Breast epithelium (tissue), 4 donors: ENCODE data around the gene CEACAM8. TPM values are rescaled to one million over a fixed set of nuclear protein-coding genes. Genes with fewer than 3 reads are reported as not detected.
"Not testable (repeated sequence)": the region's sequence is repeated elsewhere in the genome, so short reads cannot be mapped to it uniquely, and the experiment has no call there.

Experiments
- DNase-seq, 2 donors: peaks; one replicate each; pipeline ENCODE4 v3.0.0-alpha.2; 2019; ENCODE audit warnings: low spot score in 2 of 2
- H3K27ac ChIP-seq, 2 donors: fragments of 200-600 bp; sonication (generic) in 1 of 2; one replicate each; pipeline ENCODE4 v1.5.1; 2016 to 2019; ENCODE audit warnings: mild to moderate bottlenecking in 1 of 2
- H3K27me3 ChIP-seq, 2 donors: fragments of 200-600 bp; sonication (generic) in 1 of 2; one replicate each; pipeline versions ENCODE4 v1.5.1 to v1.6.0; 2017 to 2019; ENCODE audit warnings: control low read depth in 1 of 2, mild to moderate bottlenecking in 1 of 2
- H3K36me3 ChIP-seq: fragments of 200-600 bp; one replicate; pipeline ENCODE4 v1.5.1; 2019
- H3K4me1 ChIP-seq, 2 donors: fragments of 200-600 bp; sonication (generic); one replicate each; pipeline ENCODE4 v1.5.1; 2016 to 2019; ENCODE audit warnings: control low read depth in 1 of 2
- H3K4me3 ChIP-seq, 3 donors: fragments of 200-600 bp; sonication (generic); 1 replicate in 2 of 3; 2 replicates in 1 of 3; pipeline ENCODE4 v1.5.1; 2016 to 2019; ENCODE audit warnings: mild to moderate bottlenecking in 3 of 3, moderate library complexity in 2 of 3
- H3K9me3 ChIP-seq, 2 donors: fragments of 200-600 bp; sonication (generic) in 1 of 2; one replicate each; pipeline ENCODE4 v1.5.1; 2016 to 2019; ENCODE audit warnings: control low read depth in 1 of 2
- POLR2A ChIP-seq: fragments of 450-650 bp; IDR thresholded peaks from one replicate; pipeline ENCODE4 v1.6.1; 2016; ENCODE audit warnings: antibody characterized with exemption, mild to moderate bottlenecking, moderate library complexity
- POLR2AphosphoS5 ChIP-seq, 3 donors: sonication (generic); formaldehyde crosslinking; IDR thresholded peaks; one replicate each; pipeline ENCODE4 v1.6.1; 2017; ENCODE audit warnings: antibody characterized with exemption in 3 of 3
- intact Hi-C: fragments of 100-400 bp; cut with DNase I; formaldehyde crosslinking; loops from one replicate; pipeline ENCODE4 v1.15.1; 2023; ENCODE audit warnings: low total_unique reads
- total RNA-seq, 3 donors: library from RNA; depleted of rRNA; stranded (reverse); fragments of >200 nt; gene quantifications; one replicate each; pipeline ENCODE4 v1.1.0, GENCODE V29; 2016
- TF ChIP-seq, protein P1 (sequence below), 3 donors: fragments of 450-650 bp; IDR thresholded peaks; one replicate each; pipeline ENCODE4 v1.5.1; 2016 to 2017; ENCODE audit warnings: antibody characterized with exemption in 3 of 3, mild to moderate bottlenecking in 3 of 3, moderate library complexity in 3 of 3

Gene CEACAM8
- total RNA-seq, 3 donors from 2014 or later = not detected

DNA sequence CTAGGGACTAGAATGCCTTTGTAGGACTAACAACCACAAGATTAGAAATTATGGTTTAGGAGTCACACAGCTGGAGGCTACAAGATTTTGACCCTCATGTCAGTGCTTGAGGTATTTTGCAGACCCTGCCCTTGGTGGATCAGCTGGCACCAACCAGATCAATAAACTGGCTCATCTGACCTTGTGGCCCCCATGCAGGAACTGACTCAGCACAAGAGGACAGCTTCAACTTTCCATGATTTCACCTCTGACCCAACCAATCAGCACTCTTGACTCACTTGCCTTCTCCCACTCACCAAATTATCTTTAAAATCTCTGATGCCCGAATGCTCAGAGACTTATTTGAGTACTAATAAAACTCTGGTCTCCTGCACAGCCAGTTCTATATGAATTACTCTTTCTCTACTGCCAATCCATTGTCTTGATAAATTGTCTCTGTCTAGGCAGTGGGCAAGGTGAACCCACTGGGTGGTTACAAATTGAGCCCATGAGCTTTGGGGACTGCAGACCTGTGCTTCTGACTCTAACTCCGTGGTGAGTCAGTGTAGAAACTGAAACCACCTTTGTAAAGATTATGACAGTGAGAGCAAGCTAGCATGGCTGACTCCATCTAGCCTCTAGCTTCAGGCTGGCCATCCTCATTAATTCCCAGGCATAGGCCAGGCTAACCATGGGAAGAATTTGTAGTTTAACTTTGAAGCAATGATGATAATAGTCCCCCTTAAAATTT, 33.9 kb upstream of the CEACAM8 start:
- Histone ChIP-seq H3K4me1 (no peaks in the 10 kb centered on the region), H3K9me3 (no peaks in the 10 kb centered on the region), H3K27me3 (no peaks in the 10 kb centered on the region), H3K36me3 (no peaks in the 10 kb centered on the region), H3K27ac (no peak overlapping the region), H3K4me3 (no peak overlapping the region)
- no peak for DNase-seq
- intact Hi-C loops = no loop called here
- TF ChIP-seq, protein P1, sequence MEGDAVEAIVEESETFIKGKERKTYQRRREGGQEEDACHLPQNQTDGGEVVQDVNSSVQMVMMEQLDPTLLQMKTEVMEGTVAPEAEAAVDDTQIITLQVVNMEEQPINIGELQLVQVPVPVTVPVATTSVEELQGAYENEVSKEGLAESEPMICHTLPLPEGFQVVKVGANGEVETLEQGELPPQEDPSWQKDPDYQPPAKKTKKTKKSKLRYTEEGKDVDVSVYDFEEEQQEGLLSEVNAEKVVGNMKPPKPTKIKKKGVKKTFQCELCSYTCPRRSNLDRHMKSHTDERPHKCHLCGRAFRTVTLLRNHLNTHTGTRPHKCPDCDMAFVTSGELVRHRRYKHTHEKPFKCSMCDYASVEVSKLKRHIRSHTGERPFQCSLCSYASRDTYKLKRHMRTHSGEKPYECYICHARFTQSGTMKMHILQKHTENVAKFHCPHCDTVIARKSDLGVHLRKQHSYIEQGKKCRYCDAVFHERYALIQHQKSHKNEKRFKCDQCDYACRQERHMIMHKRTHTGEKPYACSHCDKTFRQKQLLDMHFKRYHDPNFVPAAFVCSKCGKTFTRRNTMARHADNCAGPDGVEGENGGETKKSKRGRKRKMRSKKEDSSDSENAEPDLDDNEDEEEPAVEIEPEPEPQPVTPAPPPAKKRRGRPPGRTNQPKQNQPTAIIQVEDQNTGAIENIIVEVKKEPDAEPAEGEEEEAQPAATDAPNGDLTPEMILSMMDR (IDR thresholded peaks at IDR 0.05) = no peak
- TF ChIP-seq POLR2AphosphoS5 (IDR thresholded peaks at IDR 0.05) (no peak), POLR2A (no peak)

DNA sequence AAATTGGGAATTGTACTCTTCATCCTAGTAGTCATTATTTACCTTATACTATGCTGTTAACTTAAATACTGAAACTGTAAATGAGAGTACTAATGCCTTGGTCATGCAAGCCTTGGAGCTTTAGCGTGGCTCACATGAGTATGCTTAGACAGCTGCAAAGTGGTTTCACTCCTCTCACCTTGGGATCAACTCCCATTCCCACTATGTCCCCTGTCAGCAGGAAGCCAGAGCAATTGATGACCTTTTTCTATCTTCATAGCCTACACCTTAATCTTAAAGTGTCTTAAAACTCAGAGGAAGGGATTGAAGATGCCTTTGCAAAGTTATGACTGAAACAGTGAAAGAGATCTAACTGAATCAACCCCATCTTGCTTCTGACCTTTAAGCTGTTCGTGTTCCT, 33.2 kb upstream of the CEACAM8 start:
- Histone ChIP-seq H3K27ac (no peak overlapping the region), H3K27me3 (no peaks in the 10 kb centered on the region), H3K4me1 (no peaks in the 10 kb centered on the region), H3K9me3 (no peaks in the 10 kb centered on the region), H3K36me3 (no peaks in the 10 kb centered on the region), H3K4me3 (no peak overlapping the region)
- DNase-seq = no peak
- intact Hi-C loops = no loop called here
- TF ChIP-seq POLR2A (no peak), POLR2AphosphoS5 (IDR thresholded peaks at IDR 0.05) (no peak)
- TF ChIP-seq, protein P1 (IDR thresholded peaks at IDR 0.05) = no peak

DNA sequence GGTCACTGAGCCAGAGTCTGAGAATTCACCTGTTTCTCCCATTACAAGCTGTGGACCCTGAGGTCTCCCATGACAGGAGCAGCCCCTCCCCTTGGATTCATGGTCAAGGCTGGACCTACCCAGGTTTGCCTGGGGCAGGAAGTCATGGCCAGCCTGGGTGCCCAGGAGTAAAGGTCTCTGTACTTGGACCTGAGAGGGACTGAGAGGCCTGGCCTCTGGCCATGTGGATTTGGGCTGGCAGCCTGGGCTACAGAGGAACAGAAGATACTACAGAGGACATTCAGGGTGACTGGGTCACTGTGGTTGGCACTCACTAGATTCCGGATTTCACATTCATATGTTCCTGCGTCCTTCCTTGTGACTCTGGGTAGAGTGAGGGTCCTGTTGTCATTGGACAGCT, 31.5 kb upstream of the CEACAM8 start:
- H3K4me1 ChIP-seq = no peaks in the 10 kb centered on the region
- intact Hi-C loops = no loop called here
- no peak for DNase-seq

DNA sequence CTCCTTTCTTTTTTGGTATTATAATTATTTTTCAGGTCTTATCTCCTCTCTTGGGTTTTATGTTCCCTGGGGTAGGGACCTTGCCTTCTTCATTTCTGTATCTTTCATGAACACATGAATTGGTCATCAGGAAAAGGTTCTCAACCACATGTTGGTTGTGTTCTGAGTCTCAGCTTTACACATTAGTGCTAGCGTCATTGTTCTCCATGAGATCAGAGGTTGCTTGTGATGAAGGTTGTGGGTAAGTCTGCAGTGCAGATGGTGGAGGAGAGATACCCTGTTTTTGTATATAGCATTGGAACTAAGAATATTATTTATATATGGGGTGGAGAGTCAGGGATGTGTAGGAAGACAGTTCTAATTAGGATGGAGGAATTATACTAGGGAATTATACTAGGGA, 24.5 kb upstream of the CEACAM8 start:
- Histone ChIP-seq H3K27me3 (no peaks in the 10 kb centered on the region), H3K27ac (no peak overlapping the region), H3K4me3 (no peak overlapping the region), H3K36me3 (no peaks in the 10 kb centered on the region), H3K4me1 (no peaks in the 10 kb centered on the region), H3K9me3 (no peaks in the 10 kb centered on the region)
- no peak for DNase-seq
- no peak for TF ChIP-seq POLR2AphosphoS5 (IDR thresholded peaks at IDR 0.05)
- TF ChIP-seq, protein P1 (IDR thresholded peaks at IDR 0.05) = no peak
- no peak for TF ChIP-seq POLR2A
- intact Hi-C loops = no loop called here

More for the DNA sequence above, 31.5 kb upstream of the CEACAM8 start:
- Histone ChIP-seq H3K27me3 (no peaks in the 10 kb centered on the region), H3K4me3 (no peak overlapping the region), H3K36me3 (no peaks in the 10 kb centered on the region), H3K27ac (no peak overlapping the region), H3K9me3 (no peaks in the 10 kb centered on the region)
- TF ChIP-seq, protein P1 (IDR thresholded peaks at IDR 0.05) = no peak
- TF ChIP-seq POLR2AphosphoS5 (IDR thresholded peaks at IDR 0.05) (no peak), POLR2A (no peak)

DNA sequence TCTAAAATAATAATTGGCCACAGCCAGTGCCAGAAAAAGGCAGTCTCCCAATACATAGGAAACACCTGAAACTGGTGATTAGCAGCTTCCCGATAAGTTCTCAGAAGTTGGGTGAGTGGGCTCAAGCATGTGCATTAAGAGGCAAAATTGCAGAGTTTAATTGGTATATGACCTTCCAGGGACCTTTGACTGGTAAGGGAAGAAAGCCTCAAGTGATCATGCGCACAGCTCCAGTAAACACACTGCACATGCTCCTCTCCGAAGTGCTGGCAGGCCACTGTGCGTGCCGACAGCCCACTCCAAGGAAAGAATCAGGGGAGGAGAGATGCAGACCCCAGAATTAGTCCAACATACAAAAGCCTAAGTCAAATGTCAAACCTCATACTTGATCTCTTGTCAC, 18.9 kb upstream of the CEACAM8 start:
- H3K4me1 ChIP-seq = no peaks in the 10 kb centered on the region
- no peaks in the 10 kb centered on the region for H3K9me3 ChIP-seq
- no peaks in the 10 kb centered on the region for H3K27me3 ChIP-seq
- intact Hi-C loops = no loop called here
- TF ChIP-seq POLR2AphosphoS5 (IDR thresholded peaks at IDR 0.05) = no peak
- TF ChIP-seq, protein P1 (IDR thresholded peaks at IDR 0.05) = no peak
- no peak for TF ChIP-seq POLR2A
- no peaks in the 10 kb centered on the region for H3K36me3 ChIP-seq
- H3K4me3 ChIP-seq = no peak overlapping the region
- no peak for DNase-seq
- peak overlapping the region in 1 of 2 donors; percentile 5 for H3K27ac ChIP-seq

DNA sequence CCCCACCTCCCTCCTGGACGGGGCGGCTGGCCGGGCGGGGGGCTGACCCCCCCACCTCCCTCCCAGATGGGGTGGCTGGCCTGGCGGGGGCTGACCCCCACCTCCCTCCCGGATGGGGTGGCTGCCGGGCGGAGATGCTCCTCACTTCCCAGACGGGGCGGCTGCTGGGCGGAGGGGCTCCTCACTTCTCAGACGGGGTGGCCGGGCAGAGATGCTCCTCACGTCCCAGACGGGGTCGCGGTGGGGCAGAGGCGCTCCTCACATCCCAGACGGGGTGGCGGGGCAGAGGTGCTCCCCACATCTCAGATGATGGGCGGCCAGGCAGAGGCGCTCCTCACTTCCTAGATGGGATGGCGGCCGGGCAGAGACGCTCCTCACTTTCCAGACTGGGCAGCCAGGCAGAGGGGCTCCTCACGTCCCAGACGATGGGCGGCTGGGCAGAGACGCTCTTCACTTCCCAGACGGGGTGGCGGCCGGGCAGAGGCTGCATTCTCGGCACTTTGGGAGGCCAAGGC, 15.7 kb upstream of the CEACAM8 start:
- H3K9me3 ChIP-seq, H3K4me3 ChIP-seq, H3K27me3 ChIP-seq, intact Hi-C loops, DNase-seq, H3K27ac ChIP-seq, H3K36me3 ChIP-seq, H3K4me1 ChIP-seq: not testable (repeated sequence)
